ENCODE data around the gene CTNND1.

DNA sequence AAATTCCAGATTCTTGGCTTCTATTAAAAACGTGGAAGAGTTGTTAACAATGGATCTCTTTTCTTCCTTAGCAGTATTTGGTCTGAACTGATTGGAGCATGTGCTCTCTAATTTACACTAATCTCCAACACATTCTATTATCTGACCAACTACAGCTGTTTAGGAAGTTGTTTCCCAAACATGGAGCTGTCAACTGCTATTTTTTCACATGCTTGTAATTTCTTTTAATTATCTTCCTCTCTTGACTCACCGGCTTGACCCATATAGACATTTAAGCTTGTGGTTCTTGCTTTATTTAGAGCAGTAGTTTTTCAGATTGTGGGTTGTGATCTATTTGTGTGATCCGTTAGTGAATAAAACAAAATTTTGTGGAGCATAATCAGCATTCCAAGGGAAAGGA lies 40.8 kb downstream of the CTNND1 start:
- no peak for TF ChIP-seq POLR2A (IDR thresholded peaks at IDR 0.05; ENCODE audit: low read depth, low read length)
- TF ChIP-seq POLR2AphosphoS5 (IDR thresholded peaks at IDR 0.05; ENCODE audit: low read depth, low read length): no peak
